Parathyroid adenoma (tissue), 2 donors: ENCODE results near the gene MMP19.

Source experiments
- H2AFZ ChIP-seq: fragments of 300-600 bp; sonication (generic); one replicate; pipeline ENCODE4 v1.7.0; 2017; ENCODE audit warnings: antibody characterized with exemption, mild to moderate bottlenecking
- H3K27ac ChIP-seq: fragments of 300-600 bp; sonication (generic); one replicate; pipeline ENCODE4 v1.7.0; 2017
- H3K27me3 ChIP-seq: fragments of 300-600 bp; sonication (generic); one replicate; pipeline ENCODE4 v1.7.0; 2017; ENCODE audit warnings: low read length; ENCODE audit not compliant: control insufficient read depth, insufficient read depth
- H3K36me3 ChIP-seq: fragments of 300-600 bp; sonication (generic); one replicate; pipeline ENCODE4 v1.7.0; 2017; ENCODE audit warnings: low read length; ENCODE audit not compliant: control insufficient read depth, insufficient read depth
- H3K4me1 ChIP-seq: fragments of 300-600 bp; sonication (generic); one replicate; pipeline ENCODE4 v1.7.0; 2017; ENCODE audit warnings: control low read depth
- H3K4me2 ChIP-seq: fragments of 300-600 bp; sonication (generic); one replicate; pipeline ENCODE4 v1.7.0; 2017; ENCODE audit warnings: low read length
- H3K4me3 ChIP-seq: fragments of 300-600 bp; sonication (generic); one replicate; pipeline ENCODE4 v1.7.0; 2017; ENCODE audit warnings: low read depth, low read length
- H3K79me2 ChIP-seq: fragments of 300-600 bp; sonication (generic); one replicate; pipeline ENCODE4 v1.7.0; 2017; ENCODE audit warnings: control low read depth
- H3K9ac ChIP-seq: fragments of 300-600 bp; sonication (generic); one replicate; pipeline ENCODE4 v1.7.0; 2017; ENCODE audit warnings: mild to moderate bottlenecking
- H3K9me3 ChIP-seq: fragments of 300-600 bp; sonication (generic); one replicate; pipeline ENCODE4 v1.7.0; 2017; ENCODE audit warnings: low read length; ENCODE audit not compliant: control insufficient read depth
- TF ChIP-seq, protein P1 (sequence below): fragments of 300-600 bp; sonication (generic); IDR thresholded peaks from one replicate; pipeline ENCODE4 v1.7.0; 2017; ENCODE audit warnings: antibody characterized with exemption, mild to moderate bottlenecking
- donor health status: primary hyperparathyroidism.

Gene MMP19

DNA sequence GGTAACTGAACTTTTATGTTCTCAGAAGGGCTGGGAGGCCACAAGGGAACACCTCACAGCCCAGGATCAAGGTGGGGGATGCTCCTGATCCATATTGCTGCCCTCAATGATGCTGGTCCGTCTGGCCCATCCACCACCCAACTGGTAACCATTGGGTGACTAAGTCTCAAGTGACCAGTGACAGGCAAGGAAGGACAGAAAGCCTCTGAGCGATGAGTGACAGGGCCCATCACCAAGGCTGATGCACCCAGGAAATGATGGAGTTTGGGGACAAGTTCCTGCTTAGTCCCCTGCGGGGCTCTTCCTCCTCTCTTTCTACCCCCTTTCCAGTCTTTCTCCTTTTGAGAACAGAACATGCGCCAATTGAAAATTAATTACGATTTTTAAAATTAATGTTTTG, 2.6 kb upstream of the MMP19 start:
- no peak overlapping the region for H3K4me3 ChIP-seq
- H2AFZ ChIP-seq = no peak overlapping the region
- H3K4me1 ChIP-seq = no peaks in the 10 kb centered on the region
- no peaks in the 10 kb centered on the region for H3K79me2 ChIP-seq
- H3K27me3 ChIP-seq = no peaks in the 10 kb centered on the region
- no peaks in the 10 kb centered on the region for H3K36me3 ChIP-seq
- H3K9me3 ChIP-seq = no peaks in the 10 kb centered on the region
- H3K9ac ChIP-seq = no peak overlapping the region
- TF ChIP-seq, protein P1, sequence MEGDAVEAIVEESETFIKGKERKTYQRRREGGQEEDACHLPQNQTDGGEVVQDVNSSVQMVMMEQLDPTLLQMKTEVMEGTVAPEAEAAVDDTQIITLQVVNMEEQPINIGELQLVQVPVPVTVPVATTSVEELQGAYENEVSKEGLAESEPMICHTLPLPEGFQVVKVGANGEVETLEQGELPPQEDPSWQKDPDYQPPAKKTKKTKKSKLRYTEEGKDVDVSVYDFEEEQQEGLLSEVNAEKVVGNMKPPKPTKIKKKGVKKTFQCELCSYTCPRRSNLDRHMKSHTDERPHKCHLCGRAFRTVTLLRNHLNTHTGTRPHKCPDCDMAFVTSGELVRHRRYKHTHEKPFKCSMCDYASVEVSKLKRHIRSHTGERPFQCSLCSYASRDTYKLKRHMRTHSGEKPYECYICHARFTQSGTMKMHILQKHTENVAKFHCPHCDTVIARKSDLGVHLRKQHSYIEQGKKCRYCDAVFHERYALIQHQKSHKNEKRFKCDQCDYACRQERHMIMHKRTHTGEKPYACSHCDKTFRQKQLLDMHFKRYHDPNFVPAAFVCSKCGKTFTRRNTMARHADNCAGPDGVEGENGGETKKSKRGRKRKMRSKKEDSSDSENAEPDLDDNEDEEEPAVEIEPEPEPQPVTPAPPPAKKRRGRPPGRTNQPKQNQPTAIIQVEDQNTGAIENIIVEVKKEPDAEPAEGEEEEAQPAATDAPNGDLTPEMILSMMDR = no peak
- no peak overlapping the region for H3K4me2 ChIP-seq
- no peak overlapping the region for H3K27ac ChIP-seq

DNA sequence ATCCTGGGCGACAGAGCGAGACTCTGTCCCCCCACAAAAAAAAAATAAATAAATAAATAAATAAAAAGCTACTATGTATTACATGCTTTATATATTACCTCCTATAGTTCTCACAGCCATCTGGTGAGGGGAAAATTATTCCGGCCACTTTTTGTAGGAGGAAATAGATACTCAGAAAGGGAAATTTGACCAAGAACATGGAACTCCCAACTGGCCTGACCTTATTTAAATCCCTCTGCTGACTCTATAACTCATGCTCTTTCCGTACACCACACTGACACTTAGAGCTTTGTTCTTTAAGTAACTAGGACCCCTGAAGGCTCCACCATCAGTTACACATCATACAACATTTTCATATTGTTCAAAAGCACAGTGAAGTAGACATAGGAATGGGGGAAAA, 2.2 kb upstream of the MMP19 start:
- TF ChIP-seq, protein P1 = no peak
- Histone ChIP-seq H3K9me3 (no peaks in the 10 kb centered on the region), H3K36me3 (no peaks in the 10 kb centered on the region), H3K4me3 (no peak overlapping the region), H2AFZ (no peak overlapping the region), H3K27ac (no peak overlapping the region), H3K4me2 (no peak overlapping the region), H3K27me3 (no peaks in the 10 kb centered on the region), H3K79me2 (no peaks in the 10 kb centered on the region), H3K4me1 (no peaks in the 10 kb centered on the region), H3K9ac (no peak overlapping the region)

DNA sequence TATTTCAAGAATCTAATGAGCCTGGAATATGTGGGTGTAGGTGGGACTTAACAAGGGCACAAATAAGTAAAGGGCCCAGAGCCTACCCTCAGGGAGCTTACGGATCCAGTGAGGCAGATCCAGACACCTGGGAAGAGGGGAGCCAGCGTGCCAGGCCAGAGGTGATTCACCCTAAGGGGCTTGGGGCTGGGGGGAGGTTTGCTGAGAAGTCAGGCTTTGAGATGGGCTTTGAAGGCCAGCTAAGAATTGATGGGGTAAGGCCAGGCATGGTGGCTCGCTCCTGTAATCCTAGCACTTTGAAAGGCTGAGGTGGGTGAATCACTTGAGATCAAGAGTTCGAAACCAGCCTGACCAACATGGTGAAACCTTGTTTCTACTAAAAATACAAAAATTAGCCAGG, 695 bp upstream of the MMP19 start:
- TF ChIP-seq, protein P1 = no peak
- no peak overlapping the region for H3K27ac ChIP-seq
- no peak overlapping the region for H2AFZ ChIP-seq
- no peak overlapping the region for H3K4me3 ChIP-seq
- H3K4me2 ChIP-seq = no peak overlapping the region
- H3K9ac ChIP-seq = no peak overlapping the region
- no peaks in the 10 kb centered on the region for H3K9me3 ChIP-seq
- H3K27me3 ChIP-seq = no peaks in the 10 kb centered on the region
- no peaks in the 10 kb centered on the region for H3K79me2 ChIP-seq
- H3K36me3 ChIP-seq = no peaks in the 10 kb centered on the region
- H3K4me1 ChIP-seq = no peaks in the 10 kb centered on the region

DNA sequence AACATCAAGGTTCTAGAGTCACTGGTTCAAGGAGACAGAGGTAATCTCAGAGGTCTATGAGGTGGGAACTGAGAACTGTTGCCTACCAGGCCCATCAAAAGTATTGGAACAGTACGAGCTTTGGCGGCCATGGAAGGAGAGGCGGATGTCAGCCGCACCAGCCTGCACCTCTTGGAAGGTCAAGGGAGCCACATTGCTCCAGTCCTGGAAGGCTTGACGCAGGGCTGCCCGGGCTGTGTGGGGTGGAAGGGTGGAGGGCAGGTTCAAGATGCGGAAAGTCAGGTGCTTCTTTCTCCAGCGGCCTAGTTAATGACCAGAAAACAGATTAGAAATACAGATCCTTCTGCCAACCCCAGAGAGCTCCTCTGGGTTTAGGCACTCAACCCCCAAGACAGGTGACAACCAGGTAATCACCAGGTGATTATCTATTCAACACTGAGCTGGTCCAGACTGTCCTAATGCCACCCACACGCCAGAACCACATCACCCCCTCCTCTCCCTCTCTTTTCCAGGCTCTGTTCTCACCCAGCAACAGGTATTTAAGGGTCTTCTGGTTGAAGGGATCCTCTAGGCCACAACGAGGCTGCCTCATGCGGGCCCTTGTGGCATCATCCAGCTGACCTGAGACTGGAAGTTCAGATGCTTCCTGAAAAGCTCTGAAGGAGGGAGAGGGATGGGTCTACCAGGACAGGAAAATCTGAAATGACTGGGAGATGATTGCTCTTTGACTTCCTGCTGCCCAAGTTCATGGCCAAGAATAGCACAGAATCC, 2.0 kb downstream of the MMP19 start:
- H3K4me3 ChIP-seq = no peak overlapping the region
- no peaks in the 10 kb centered on the region for H3K27me3 ChIP-seq
- no peaks in the 10 kb centered on the region for H3K4me1 ChIP-seq
- no peak overlapping the region for H3K27ac ChIP-seq
- no peak overlapping the region for H3K4me2 ChIP-seq
- no peaks in the 10 kb centered on the region for H3K36me3 ChIP-seq
- no peak overlapping the region for H2AFZ ChIP-seq
- H3K79me2 ChIP-seq = no peaks in the 10 kb centered on the region
- TF ChIP-seq, protein P1 = no peak
- H3K9me3 ChIP-seq = no peaks in the 10 kb centered on the region
- no peak overlapping the region for H3K9ac ChIP-seq
